Measurements from ENCODE around the gene TMEM233.

The TMEM233 gene

DNA sequence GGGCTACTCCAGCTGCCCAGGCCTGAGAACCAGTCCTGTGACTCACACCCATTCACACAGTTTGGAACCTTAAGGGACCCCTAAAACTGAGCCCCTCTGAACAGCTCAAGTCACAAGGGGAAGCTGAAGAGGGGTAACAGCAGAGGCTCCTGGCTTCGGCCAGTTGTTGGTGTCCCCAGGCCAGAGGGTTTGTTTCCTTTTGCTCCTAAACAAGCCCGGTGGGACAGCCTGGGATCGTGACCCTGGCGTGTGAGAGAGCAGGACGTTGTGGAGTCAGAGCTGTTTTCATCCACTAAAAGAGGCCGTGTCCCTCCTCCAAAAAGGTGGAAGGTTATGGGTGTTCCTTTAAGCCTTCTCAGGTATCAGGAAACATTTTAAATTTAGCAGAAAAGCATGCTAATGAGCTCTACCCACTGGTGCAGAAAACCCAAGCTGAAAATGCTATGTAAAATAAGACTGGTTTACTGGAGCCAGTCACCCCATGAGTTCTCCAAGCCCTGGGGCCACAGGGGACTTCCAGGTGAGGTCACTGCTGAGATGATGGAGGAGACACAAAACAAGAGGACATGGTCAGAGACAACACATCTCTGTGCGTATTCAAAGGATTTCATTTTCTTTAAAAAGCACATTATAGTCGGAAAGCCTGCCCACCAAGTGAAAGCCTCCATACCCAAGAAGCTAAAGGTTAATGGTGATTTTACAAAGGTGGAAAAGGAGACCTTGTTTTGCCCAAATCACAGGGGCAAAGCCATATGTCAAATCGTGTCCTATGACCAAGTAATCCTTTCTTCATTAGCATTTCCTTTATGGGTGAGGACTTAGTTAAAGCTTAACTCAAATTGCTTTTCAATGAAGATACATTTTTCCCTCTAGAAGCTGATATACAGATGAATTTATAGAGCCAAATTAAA lies 88.4 kb downstream of the TMEM233 start:
- no peak for DNase-seq (ENCODE audit: low read depth)

DNA sequence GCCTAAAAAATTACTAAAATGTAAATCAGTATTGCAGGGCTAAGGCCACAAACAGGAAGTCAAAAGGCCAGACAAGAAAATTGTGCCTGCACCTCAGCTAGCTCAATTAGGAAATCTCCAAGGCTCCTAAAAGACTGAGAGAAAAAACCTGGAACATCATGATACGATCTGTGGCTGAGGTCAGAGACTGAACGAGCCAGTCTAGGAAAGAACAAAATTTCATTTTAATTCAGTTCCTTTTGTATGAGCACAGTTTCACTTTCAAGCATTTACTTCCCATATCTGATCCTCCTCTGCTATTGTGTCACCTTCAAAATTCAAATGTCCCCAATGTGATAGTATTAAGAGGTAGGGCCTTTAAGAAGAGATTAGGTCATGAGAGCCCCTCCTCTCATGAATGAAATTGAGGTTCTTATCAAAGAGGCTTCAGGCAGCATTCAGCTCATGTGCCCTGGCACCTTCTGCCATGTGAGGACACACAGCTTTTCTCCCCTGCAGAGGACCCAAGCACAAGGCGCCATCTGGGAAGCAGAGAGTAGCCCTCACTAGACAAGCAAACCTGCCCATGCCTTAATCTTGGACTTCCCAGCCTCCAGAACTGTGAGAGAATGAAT lies 89.2 kb downstream of the TMEM233 start:
- DNase-seq (ENCODE audit: low read depth), result no peak

DNA sequence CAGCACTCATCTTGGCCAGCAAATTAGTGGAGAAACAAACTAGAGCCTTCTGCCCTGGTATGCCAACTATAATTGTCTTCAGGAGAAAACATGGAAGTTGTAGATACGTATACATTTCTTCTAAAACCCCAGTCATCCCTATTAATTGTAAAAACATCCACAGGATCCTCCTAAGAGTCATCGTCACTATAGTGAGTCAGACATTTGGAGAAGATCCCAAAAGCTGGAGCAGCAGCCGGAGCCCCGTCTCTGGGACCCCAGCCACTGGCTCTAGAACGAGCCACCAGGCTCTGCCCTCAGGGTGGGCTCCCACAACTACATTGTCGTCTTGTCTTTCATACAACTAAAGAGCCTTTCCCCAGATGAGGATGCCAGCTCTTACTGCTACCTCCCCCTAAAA lies 89.8 kb downstream of the TMEM233 start:
- no peak for DNase-seq (ENCODE audit: low read depth)

DNA sequence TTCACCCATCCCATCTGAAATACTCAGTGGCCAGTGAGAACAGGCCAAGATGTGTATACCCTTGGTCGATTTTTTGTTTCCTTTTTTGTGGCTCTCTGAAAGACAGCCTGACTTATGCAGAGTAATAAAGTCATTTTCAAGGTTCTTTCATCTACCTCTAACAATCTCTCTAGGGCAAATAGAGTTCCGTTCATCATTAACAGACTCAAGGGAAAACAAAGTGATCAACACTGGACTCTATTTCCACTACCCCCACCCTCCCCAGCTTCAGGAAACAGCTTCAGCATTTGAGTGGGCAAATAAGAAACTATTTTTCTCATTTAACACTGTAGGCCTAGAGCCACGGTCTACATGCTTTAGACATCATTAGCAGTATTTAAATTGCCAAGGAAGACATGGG lies 90.2 kb downstream of the TMEM233 start:
- no peak for DNase-seq (ENCODE audit: low read depth)

DNA sequence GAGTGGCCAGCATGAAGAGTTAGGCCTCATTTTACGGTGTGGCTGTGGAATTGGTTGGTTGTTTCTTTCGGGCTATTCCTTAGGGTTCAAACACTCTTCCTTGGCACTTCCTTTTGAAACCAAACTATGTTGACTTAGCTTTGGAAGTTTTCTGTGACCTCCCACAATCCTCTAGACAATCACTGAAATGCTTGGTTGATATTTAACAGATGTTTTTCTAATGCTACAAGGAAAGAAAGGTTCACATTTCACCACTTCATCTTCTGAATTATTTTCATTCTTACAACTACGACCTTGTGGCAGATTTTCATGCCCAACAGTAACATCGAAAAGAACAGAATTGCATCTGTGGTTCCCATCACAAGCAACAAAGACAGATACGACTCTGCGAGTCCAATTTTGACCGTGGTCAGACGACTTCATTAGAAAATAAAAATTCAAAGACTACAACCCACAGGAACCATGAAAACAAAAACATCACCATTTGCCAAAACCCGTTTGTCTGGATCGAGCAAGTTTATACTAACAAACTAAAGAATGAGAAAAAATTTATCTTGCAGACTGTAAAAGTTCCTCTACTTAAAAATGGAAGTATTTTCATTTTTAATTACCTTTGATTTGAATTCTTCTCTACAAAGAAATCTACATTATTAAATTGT lies 91.3 kb downstream of the TMEM233 start:
- no peak for DNase-seq (ENCODE audit: low read depth)

DNA sequence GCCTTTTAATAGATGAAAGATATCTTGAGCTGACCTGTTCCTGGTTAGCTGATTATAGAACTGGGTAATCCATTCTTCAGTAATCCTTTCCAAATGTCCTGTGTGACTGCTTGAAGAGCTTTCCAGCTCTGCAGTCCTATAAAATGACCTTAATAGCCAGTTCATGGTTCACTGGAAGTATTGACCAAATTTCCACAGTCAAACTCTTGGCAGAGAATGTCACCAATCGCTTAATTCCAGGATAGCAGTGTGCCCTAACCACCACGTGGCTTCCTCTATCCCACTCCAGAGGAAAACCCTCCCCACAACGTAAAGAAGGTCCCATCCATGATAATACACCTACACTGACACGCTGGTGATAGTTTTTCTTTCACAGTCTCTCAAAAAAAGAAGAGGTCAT lies 91.8 kb downstream of the TMEM233 start:
- DNase-seq (ENCODE audit: low read depth), result no peak

DNA sequence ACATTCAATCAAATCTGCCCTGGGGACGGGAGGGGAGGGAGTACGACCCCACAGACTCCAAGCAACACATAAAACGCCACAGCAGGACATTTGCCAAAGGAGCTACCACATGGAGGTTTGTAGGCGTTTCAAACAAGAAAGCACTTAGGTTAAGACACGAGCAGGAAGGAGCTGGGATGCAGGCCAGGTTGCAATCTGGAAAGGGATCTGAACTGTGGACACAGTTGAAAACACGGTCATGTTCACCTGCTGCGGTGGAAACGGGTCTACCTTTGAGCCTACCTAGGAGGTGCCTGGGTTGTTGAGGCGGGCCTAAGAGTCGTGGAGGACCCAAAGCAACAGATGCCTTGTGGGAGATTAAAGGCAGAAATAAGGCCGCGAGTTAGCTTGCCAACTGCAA lies 92.8 kb downstream of the TMEM233 start:
- no peak for DNase-seq (ENCODE audit: low read depth)

DNA sequence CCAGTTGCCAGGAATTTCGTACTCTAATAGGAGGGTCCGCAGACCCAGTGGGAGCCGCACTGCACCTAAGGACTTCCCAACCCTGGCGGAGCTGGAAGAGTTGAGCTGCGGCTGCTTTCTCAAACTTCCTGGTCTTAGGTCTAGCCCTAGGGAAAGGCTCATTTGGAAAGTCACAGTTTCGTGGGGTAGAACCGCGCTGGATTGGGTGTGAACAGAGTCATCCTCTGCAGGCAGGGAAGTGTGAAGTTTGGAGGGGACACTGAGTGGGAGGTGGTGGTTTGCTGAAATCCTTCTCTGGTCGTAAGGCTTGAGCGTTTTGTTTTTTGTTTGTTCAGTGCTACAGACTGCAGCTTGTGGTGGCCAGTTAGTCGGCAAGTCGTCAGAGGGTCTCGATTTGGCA lies 93.2 kb downstream of the TMEM233 start:
- no peak for DNase-seq (ENCODE audit: low read depth)

DNA sequence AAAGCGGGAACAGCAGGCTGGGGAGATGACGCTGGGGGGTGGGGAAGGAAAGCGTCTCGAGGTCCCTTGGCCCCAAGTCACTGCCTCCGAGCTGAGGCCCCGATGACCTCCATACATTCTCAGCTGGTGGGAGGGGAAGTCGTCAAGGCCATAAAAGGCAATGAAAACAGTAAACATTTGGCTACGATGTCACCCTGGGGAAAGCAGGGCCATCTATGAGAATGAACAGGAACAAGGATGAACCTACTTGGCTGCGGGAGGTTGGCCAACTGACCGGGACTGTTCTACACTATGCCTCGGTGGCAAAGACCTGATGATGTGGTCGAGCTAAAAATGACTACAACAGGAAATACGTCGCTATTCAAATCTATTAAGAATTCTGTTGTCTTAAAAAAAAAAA lies 93.8 kb downstream of the TMEM233 start:
- no peak for DNase-seq (ENCODE audit: low read depth)

DNA sequence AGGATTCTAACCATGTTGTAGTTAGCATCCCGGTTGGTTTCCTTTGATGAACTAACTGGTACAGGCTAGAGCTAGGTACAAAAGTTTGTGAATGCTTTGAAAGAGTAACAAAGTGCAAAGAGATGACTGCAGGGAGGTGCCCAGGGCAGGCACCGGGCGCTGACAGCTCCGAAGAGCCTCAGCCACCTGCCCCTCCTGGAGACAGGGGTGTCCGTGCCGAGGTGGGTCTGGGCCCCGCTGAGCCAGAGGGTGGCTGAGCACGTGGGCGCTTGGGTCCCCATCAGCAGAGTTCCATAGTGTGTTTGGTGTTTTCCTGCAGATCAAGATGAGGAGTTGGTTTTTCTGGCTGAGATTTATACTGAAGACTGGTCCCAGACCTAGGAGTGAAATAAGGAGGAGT lies 94.3 kb downstream of the TMEM233 start:
- no peak for DNase-seq (ENCODE audit: low read depth)

DNA sequence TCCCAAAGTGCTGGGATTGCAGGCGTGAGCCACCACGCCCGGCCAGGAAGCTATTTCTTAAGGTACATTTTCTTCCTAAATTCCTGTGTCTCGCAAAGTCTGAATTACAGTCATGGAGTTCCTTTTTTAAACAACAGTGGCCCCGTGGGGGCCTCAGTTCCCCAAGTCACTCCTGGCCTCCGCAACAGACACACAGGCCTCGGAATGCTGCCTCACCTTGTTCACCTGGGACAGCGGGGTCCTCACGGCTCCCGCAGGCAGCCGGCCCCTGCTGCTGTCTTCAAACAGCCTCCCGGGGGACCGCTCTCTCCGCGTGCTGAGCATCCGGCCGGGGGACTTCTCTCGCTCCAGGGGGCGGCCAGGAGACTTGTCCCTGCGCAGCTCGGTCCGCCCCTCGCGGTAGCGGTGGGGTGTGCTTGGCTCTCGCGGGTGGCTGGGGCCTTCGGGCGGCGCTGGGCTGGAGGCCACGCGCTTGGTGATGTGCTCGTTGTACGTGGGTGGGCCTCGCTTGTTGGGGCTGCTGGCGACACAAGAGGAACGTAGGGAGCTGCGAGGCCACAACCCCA lies 96.4 kb downstream of the TMEM233 start:
- DNase-seq (ENCODE audit: low read depth), result no peak

DNA sequence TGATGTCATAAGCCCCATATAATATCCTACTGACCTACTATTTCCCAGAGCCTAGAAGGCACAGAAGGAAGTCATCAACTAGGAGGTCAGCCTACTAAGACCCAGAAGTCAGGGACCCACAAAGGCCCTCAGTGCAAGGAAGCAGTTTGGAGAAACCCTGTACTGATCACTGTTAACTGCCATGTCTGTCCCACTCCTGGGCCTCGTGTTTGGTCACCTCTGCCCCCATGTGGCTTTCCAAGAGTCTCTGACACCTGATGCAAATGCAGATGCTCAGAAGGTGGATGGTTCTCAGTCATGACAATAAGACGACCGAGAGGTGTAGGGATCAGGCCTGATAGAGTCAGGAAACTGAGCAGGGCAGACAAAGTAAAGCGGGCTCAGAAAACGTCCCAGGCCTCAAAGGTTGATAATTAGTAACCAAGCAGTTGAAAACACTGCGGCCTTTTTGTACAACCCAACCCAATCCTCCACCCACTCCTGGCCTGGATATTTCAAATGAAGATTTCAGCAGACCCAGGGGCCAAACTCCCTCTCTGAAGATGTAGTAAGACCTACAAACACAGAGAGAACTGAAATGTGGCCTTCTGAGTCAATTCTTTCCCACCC lies 97.7 kb downstream of the TMEM233 start:
- DNase-seq (ENCODE audit: low read depth), result no peak

DNA sequence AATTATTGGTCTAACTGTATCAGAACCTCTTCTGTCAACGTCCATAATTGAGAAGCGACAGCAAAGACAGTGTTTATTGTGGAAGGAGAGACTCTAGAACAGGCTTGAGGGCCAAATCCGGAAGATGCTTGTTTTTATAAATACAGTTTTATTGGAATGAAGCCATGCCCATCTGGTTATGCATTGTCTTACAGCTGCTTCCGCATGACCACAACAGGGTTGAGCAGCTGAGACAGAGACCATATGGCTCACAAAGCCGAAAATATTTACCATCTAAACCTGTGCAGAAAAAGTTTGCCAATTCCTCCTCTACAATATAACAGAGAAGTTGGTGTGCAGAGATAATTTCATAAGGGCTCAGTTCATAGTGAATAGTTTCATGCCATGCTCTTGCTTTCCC lies 98.8 kb downstream of the TMEM233 start:
- no peak for DNase-seq (ENCODE audit: low read depth)
